DOHH2 (cell line): ENCODE measurements around the gene ALB.

ENCODE experiments used
- H3F3A ChIP-seq: fragments of 200-600 bp; sonication (generic), shearing (Covaris generic); 2 replicates; pipeline ENCODE4 v1.6.0; 2016; ENCODE audit warnings: antibody characterized with exemption, mild to moderate bottlenecking; ENCODE audit not compliant: control insufficient read depth, insufficient read depth
- H3K27ac ChIP-seq: fragments of 200-600 bp; sonication (generic); 2 replicates; pipeline ENCODE4 v1.5.1; 2014; ENCODE audit warnings: low read depth, mild to moderate bottlenecking, low read length, moderate library complexity
- H3K27me3 ChIP-seq: fragments of 200-600 bp; sonication (generic); 2 replicates; pipeline ENCODE4 v1.6.1; 2014; ENCODE audit warnings: mild to moderate bottlenecking, low read length, mixed read lengths; ENCODE audit not compliant: control insufficient read depth
- H3K36me3 ChIP-seq: fragments of 200-600 bp; sonication (generic); 2 replicates; pipeline ENCODE4 v1.6.1; 2014; ENCODE audit warnings: mild to moderate bottlenecking, low read length, moderate library complexity, mixed read lengths; ENCODE audit not compliant: control insufficient read depth
- H3K4me1 ChIP-seq: fragments of 200-600 bp; sonication (generic); 2 replicates; pipeline ENCODE4 v1.6.1; 2014; ENCODE audit warnings: mild to moderate bottlenecking, low read length, mixed read lengths; ENCODE audit not compliant: control insufficient read depth
- H3K4me2 ChIP-seq: fragments of 200-600 bp; sonication (generic); 2 replicates; pipeline ENCODE4 v1.6.0; 2014; ENCODE audit warnings: mild to moderate bottlenecking, low read length, moderate library complexity
- H3K4me3 ChIP-seq: fragments of 200-600 bp; sonication (generic); 2 replicates; pipeline ENCODE4 v1.5.1; 2014; ENCODE audit warnings: mild to moderate bottlenecking, low read length, mixed read lengths
- H3K79me2 ChIP-seq: fragments of 200-600 bp; sonication (generic); 2 replicates; pipeline ENCODE4 v1.6.1; 2014; ENCODE audit warnings: mild to moderate bottlenecking, low read length, mixed read lengths; ENCODE audit not compliant: control insufficient read depth
- H3K9me2 ChIP-seq: fragments of 200-600 bp; sonication (generic); replicated peaks from 2 replicates; pipeline ENCODE4 v1.6.1; 2014; ENCODE audit warnings: mild to moderate bottlenecking, low read length, mixed read lengths; ENCODE audit not compliant: control insufficient read depth
- H3K9me3 ChIP-seq: fragments of 200-600 bp; sonication (generic); 2 replicates; pipeline ENCODE4 v1.6.1; 2014; ENCODE audit warnings: antibody characterized with exemption, low read length, mixed read lengths; ENCODE audit not compliant: control insufficient read depth, insufficient read depth
- H4K20me1 ChIP-seq: fragments of 200-600 bp; sonication (generic); 2 replicates; pipeline ENCODE4 v1.6.0; 2014; ENCODE audit warnings: low read depth, mild to moderate bottlenecking, antibody characterized with exemption, low read length, moderate library complexity; ENCODE audit not compliant: control insufficient read depth, insufficient read depth
- CTCF ChIP-seq: fragments of 200-600 bp; sonication (generic); IDR thresholded peaks from one replicate; pipeline ENCODE4 v1.5.1; 2014; ENCODE audit warnings: antibody characterized with exemption, mild to moderate bottlenecking, low read depth, low read length; ENCODE audit not compliant: poor library complexity, severe bottlenecking
- EZH2phosphoT487 ChIP-seq: fragments of 200-600 bp; sonication (generic); IDR thresholded peaks from 2 replicates; pipeline ENCODE4 v1.6.1; 2017; ENCODE audit warnings: borderline replicate concordance, mild to moderate bottlenecking, antibody characterized with exemption, low read length, moderate library complexity, mixed read lengths

Gene ALB

GRCh38 chr4:73438582-73439215 lies 34.6 kb downstream of the ALB start:
- no peaks in the 10 kb centered on the region for H3K36me3 ChIP-seq
- H3K27ac ChIP-seq = no peak overlapping the region
- no peaks in the 10 kb centered on the region for H4K20me1 ChIP-seq
- H3K9me2 ChIP-seq = no peaks in the 10 kb centered on the region
- H3K27me3 ChIP-seq = no peaks in the 10 kb centered on the region
- no peak overlapping the region for H3K4me2 ChIP-seq
- H3K4me3 ChIP-seq = no peak overlapping the region
- no peaks in the 10 kb centered on the region for H3F3A ChIP-seq
- no peaks in the 10 kb centered on the region for H3K79me2 ChIP-seq
- no peaks in the 10 kb centered on the region for H3K9me3 ChIP-seq
- TF ChIP-seq EZH2phosphoT487 (no peak), CTCF (no peak)
- H3K4me1 ChIP-seq = no peaks in the 10 kb centered on the region

- no peak overlapping the region for H3K4me2 ChIP-seq
- H3K9me3 ChIP-seq = no peaks in the 10 kb centered on the region
- H3K9me2 ChIP-seq = no peaks in the 10 kb centered on the region
- no peaks in the 10 kb centered on the region for H3F3A ChIP-seq
- no peaks in the 10 kb centered on the region for H3K36me3 ChIP-seq
- no peak overlapping the region for H3K27ac ChIP-seq
- H3K27me3 ChIP-seq = no peaks in the 10 kb centered on the region
- TF ChIP-seq EZH2phosphoT487 (no peak), CTCF (no peak)
- no peaks in the 10 kb centered on the region for H4K20me1 ChIP-seq
- H3K4me1 ChIP-seq = no peaks in the 10 kb centered on the region
- H3K79me2 ChIP-seq = no peaks in the 10 kb centered on the region
- no peak overlapping the region for H3K4me3 ChIP-seq
Observed at GRCh38 chr4:73439445-73439844, 35.4 kb downstream of the ALB start.

GRCh38 chr4:73439991-73440390 lies 35.9 kb downstream of the ALB start:
- H3K27me3 ChIP-seq = no peaks in the 10 kb centered on the region
- H3K4me3 ChIP-seq = no peak overlapping the region
- H3K9me2 ChIP-seq = no peaks in the 10 kb centered on the region
- no peak overlapping the region for H3K27ac ChIP-seq
- TF ChIP-seq CTCF (no peak), EZH2phosphoT487 (no peak)
- no peaks in the 10 kb centered on the region for H3K9me3 ChIP-seq
- no peaks in the 10 kb centered on the region for H3K79me2 ChIP-seq
- H3F3A ChIP-seq = no peaks in the 10 kb centered on the region
- H3K36me3 ChIP-seq = no peaks in the 10 kb centered on the region
- H3K4me2 ChIP-seq = no peak overlapping the region
- no peaks in the 10 kb centered on the region for H4K20me1 ChIP-seq
- H3K4me1 ChIP-seq = no peaks in the 10 kb centered on the region
